Stimulated activated CD8-positive, alpha-beta memory T cell treated with anti-CD3 and anti-CD28 coated beads, Interleukin-12 subunit alpha, Interleukin-12 subunit beta, amount 100 ng/mL, for 4 hours (primary cell): ENCODE measurements around the gene YBX2.
"Not testable (repeated sequence)": the region's sequence is repeated elsewhere in the genome, so short reads cannot be mapped to it uniquely, and the experiment has no call there.

Experiments
- DNase-seq: peaks from one replicate; pipeline ENCODE4 v3.0.0-alpha.2; 2020; ENCODE audit warnings: low read depth

Gene YBX2

GRCh38 chr17:7294614-7295153, at the start of gene YBX2:
YBX2 (minus strand) TSS chr17:7294639; CDS start chr17:7294500, 139 bp downstream.
- peak; percentile 59 for DNase-seq

- no peak for DNase-seq
Measured at GRCh38 chr17:7343250-7343649, 48.8 kb upstream of the YBX2 start.

DNA sequence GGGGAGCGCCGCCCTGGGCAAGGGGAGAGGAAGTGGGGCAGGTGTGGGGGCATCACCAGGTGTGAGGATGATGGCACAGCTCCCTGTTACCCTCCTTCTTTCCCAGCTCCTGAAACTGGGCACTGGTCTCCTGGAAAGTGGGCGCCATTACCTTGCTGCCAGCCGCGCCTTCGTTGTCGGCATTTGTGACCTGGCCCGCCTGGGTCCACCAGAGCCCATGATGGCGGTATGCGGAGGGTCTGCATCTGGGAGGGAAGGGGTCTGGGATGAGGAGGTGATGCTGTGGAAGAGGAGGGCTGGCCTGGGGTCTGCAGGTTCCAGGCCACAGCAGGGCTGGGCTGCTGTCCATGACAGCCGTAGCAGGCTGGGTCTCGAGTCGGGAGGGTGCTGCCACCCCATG, 47.4 kb upstream of the YBX2 start:
- DNase-seq, result no peak

- no peak for DNase-seq
Measured at GRCh38 chr17:7340179-7340578, 45.7 kb upstream of the YBX2 start.

DNA sequence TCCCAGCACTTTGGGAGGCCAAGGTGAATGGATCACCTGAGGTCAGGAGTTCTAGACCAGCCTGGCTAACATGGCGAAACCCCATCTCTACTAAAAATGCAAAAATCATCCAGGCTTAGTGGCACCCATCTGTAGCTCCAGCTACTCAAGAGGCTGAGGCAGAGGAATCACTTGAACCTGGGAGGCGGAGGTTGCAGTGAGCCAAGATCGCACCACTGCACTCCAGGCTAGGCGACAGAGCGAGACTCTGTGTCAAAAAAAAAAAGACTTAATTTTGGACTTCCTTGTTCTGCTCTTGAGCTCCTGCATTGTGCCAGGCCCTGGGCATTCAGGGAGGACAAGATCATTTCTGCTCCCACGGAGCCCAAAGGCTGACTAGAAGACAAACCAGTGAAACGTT, 43.2 kb upstream of the YBX2 start:
- not testable (repeated sequence) for DNase-seq

GRCh38 chr17:7336240-7337175, 42.1 kb upstream of the YBX2 start, which contains the start of gene ACAP1:
ACAP1 (plus strand) TSS chr17:7336529; CDS start chr17:7336735, 206 bp downstream.
- DNase-seq, result peak; percentile 69

DNA sequence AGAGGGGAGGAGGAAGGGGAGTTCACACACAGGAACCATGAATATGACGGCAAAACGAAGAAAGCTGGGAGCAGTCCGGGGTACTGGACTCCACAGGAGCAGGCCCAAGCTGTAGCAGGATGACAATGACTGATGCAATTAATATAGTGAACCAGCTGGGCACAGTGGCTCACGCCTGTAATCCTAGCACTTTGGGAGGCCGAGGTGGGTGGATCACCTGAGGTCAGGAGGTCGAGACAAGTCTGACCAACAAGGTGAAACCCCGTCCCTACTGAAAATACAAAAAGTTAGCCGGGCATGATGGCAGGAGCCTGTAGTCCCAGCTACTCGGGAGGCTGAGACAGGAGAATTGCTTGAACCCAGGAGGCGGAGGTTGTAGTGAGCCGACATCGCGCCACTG, 41.3 kb upstream of the YBX2 start:
- not testable (repeated sequence) for DNase-seq

- no peak for DNase-seq
Measured at GRCh38 chr17:7334938-7335538, 40.6 kb upstream of the YBX2 start.

DNA sequence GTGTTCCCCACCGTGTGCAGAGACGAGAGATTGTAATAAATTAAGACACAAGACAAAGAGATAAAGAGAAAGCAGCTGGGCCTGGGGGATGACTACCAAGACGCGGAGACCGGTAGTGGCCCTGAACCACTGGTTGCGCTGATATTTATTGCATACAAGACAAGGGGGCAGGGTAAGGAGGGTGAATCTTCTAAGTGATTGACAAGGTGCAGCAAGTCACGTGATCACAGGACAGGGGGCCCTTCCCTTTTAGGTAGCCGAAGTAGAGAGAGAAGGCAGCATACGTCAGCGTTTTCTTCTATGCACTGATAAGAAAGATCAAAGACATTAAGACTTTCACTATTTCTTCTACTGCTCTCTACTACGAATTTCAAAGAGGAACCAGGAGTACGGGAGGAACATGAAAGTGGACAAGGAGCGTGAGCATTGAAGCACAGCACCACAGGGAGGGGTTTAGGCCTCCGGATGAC, 38.2 kb upstream of the YBX2 start:
- DNase-seq, result not testable (repeated sequence)

DNA sequence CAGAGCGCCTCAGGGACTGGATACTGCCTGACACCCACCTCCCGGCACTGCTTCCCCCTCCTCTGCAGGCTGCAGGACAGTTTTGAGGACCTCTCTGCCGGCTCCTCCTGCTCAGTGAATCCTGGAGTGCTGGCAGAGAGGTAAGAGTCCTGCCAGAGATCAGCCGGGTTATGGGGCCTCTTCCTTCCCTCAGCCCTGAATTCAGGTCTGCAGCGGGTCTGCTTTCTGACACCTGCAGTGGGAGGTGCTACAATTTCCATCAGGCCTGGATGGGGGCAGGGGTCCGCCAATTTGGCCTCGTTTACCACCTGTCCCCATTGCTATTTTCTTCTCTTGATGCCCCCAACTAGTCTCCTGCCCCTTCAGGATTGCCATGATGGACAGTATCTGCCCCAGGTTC, 37.7 kb upstream of the YBX2 start:
- no peak for DNase-seq

GRCh38 chr17:7330638-7331015, 36.2 kb upstream of the YBX2 start:
- no peak for DNase-seq

GRCh38 chr17:7329997-7330637, 35.7 kb upstream of the YBX2 start:
- peak; percentile 67 for DNase-seq

DNA sequence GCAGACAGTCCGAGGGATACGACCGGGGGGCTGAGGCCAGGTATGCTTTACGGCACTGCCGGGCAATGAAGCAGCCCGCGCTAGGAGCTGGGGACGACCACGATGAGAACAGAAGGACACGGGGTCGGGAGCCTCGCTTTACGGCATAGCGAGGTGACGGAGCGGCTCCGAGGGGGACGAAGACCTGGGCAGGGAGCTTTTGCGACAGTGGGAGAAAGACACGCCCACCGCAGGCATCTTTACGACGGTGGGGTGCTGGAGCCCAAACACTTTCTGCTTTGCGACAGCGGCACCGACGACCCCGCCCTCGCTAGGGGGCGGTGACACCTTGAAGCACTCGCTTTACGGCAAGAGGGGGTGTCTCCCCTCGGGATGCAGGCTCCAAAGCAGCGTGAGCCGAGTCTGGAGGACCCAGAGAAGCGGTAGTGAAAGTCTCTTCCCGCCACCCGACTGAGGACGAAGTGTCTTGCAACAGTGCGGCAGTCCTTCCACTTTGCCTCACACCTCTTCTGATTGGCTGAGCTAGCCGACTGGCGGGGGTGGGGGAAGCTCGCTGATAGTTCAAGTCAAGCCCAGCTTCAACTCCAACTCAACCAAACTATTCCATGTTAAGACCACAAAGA, 35.0 kb upstream of the YBX2 start:
- DNase-seq, result peak; percentile 92

GRCh38 chr17:7328840-7329373, 34.5 kb upstream of the YBX2 start, which contains the start of gene NEURL4:
NEURL4 (minus strand) TSS chr17:7329335; CDS start chr17:7329312, 23 bp downstream.
- no peak for DNase-seq

GRCh38 chr17:7328009-7328408, 33.6 kb upstream of the YBX2 start:
- no peak for DNase-seq

DNA sequence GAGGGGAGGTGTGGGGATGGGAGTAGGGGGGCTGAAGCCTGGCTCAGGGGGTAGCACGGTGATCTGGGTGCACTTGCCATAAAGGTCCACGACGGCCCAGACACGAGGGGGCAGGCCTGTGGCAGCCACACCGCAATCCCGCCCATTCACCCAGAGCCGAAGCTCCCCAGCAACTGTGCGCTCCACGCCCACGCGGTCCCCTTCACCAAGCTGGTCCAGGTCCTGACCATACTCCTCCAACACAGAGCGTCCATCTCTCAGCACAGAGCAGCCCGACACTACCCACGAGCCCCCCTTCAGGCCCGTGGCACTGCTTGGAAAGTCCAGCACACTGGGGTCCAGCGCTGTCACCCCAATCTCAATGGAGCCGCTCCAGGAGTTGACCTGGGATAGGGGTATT, 33.1 kb upstream of the YBX2 start:
- no peak for DNase-seq

DNA sequence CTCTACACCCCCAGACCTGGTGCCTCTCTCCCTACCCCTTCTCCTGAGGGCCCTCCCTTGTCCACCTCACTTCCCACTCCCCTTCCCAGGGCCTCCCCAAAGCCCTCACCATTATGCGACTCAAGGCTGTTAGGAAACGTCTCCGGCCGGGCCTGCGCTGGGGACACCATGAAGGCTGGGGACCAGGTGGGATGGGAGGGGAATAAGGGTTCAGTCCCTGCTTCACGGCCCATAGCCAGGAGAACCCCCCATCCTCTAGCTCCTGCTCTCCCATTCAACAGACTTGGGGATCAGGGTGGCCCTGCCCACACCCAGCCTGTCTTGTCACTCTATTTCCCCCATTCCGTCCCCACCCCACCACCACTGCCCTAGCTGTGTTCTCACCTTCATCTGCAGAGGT, 32.6 kb upstream of the YBX2 start:
- DNase-seq, result no peak

DNA sequence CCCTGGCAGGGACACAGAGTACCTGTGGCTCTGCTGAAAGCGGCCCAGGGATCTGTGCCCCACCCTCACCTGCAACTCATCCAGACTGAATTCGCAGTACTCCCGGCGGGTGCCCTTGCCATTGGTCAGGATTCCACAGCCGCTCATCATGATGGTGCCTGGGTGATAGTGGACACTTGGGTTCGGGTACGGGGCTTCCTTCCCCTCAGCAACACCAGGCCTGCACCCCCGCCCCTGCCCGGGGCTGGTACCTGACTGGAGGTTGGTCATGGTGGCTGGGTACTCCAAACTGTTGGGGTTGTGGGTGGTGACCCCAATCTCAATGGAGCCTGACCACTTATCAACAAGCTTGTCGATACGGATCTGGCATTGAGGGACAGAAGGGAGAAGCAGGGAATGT, 31.7 kb upstream of the YBX2 start:
- no peak for DNase-seq

DNA sequence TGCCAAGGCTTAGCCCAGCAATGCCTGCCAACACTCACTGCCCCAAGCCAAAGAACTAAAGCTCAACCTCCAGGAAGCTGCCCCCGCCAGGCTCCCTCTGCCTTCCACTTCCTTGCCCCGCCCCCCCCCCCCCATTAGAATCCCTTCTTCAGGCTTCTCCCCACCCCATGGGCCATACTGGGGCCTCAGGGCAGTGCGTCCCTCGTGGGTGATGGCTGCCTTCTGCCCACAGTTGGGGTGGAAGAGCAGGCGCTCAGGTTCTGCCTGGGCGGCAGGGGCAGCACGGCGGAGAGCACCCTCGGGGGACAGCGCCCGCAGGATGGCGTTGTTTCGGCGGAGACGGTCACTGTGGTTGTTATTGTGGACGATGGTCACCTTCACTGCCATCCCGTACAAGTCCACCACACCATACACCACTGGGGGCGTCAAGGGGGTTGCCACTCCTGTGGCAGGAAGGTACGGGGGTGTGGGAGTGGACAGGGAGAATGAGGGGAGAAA, 30.6 kb upstream of the YBX2 start:
- DNase-seq, result no peak

DNA sequence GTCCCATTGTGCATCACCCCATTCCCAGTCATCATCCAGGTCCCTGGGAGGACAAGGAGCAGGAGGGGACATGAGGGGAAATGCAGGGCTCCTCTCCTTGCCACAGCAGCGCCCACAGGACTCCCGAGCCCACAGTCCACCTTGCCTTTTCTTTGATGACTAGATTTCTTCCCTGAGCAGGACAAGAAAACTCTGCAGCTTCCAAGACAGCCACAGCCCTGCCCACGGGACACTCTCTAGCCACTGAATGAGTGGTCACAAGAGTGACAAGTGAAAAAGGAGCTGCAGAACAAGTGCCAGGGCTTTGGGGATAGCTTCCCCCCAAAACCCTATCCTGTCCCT, 30.0 kb upstream of the YBX2 start:
- no peak for DNase-seq

GRCh38 chr17:7323731-7324437, 29.4 kb upstream of the YBX2 start:
- peak; percentile 31 for DNase-seq
